Liver (tissue), 9 donors: ENCODE data around the gene MBNL3. TPM values are rescaled to one million over a fixed set of nuclear protein-coding genes. Genes with fewer than 3 reads are reported as not detected.

ENCODE experiments used
- DNase-seq: peaks from one replicate; pipeline ENCODE4 v3.0.0-alpha.2; 2017; ENCODE audit warnings: low spot score
- H3K27ac ChIP-seq, 2 donors: one replicate each; pipeline ENCODE4 v1.7.0; 2013; ENCODE audit warnings: inconsistent platforms in 2 of 2, low read length in 2 of 2, control low read depth in 1 of 2, low read depth in 1 of 2, mild to moderate bottlenecking in 1 of 2
- H3K27me3 ChIP-seq, 4 donors: one replicate each; pipeline versions ENCODE4 v1.6.1 to v1.7.0; 2013; ENCODE audit warnings: low read length in 3 of 4, inconsistent platforms in 1 of 4, mild to moderate bottlenecking in 1 of 4, moderate library complexity in 1 of 4; ENCODE audit not compliant: control insufficient read depth in 4 of 4, insufficient read depth in 4 of 4
- H3K36me3 ChIP-seq, 4 donors: one replicate each; pipeline versions ENCODE4 v1.6.1 to v1.7.0; 2013; ENCODE audit warnings: low read length in 3 of 4, mild to moderate bottlenecking in 3 of 4, low read depth in 1 of 4, moderate library complexity in 1 of 4; ENCODE audit not compliant: control insufficient read depth in 4 of 4, insufficient read depth in 3 of 4
- H3K4me1 ChIP-seq, 4 donors: one replicate each; pipeline versions ENCODE4 v1.6.1 to v1.7.0; 2013; ENCODE audit warnings: low read length in 3 of 4, mild to moderate bottlenecking in 3 of 4, moderate library complexity in 1 of 4; ENCODE audit not compliant: control insufficient read depth in 4 of 4, insufficient read depth in 4 of 4
- H3K4me3 ChIP-seq, 3 donors: one replicate each; pipeline versions ENCODE4 v1.6.1 to v1.7.0; 2013; ENCODE audit warnings: low read length in 3 of 3, control low read depth in 1 of 3, low read depth in 1 of 3, mild to moderate bottlenecking in 1 of 3
- H3K9ac ChIP-seq, 2 donors: one replicate each; pipeline ENCODE4 v1.7.0; 2013; ENCODE audit warnings: low read length in 2 of 2, mild to moderate bottlenecking in 2 of 2, moderate library complexity in 2 of 2, control low read depth in 1 of 2, low read depth in 1 of 2
- H3K9me3 ChIP-seq, 4 donors: one replicate each; pipeline versions ENCODE4 v1.6.1 to v1.7.0; 2013; ENCODE audit warnings: low read length in 3 of 4; ENCODE audit not compliant: control insufficient read depth in 4 of 4
- ATF3 ChIP-seq: IDR thresholded peaks from 2 replicates; pipeline ENCODE4 v1.6.1; 2016; ENCODE audit warnings: antibody characterized with exemption
- CTCF ChIP-seq: fragments of 150-350 bp; IDR thresholded peaks from 2 replicates; pipeline ENCODE4 v1.5.1; 2017; ENCODE audit warnings: improper control_type of control experiment, low read depth, low read length; ENCODE audit not compliant: missing input control
- EGR1 ChIP-seq, 2 donors: IDR thresholded peaks; 2 replicates each; pipeline ENCODE4 v1.6.1; 2016 to 2018; ENCODE audit warnings: antibody characterized with exemption in 2 of 2, low read depth in 2 of 2
- FOXA1 ChIP-seq: IDR thresholded peaks from 2 replicates; pipeline ENCODE4 v1.6.1; 2016; ENCODE audit warnings: antibody characterized with exemption
- FOXA2 ChIP-seq: IDR thresholded peaks from 2 replicates; pipeline ENCODE4 v1.6.1; 2016; ENCODE audit warnings: antibody characterized with exemption
- HNF4A ChIP-seq, 2 donors: conservative IDR thresholded peaks; 2 replicates each; pipeline ENCODE4 v1.6.1; 2016; ENCODE audit warnings: antibody characterized with exemption in 2 of 2, mild to moderate bottlenecking in 2 of 2
- HNF4G ChIP-seq: IDR thresholded peaks from 2 replicates; pipeline ENCODE4 v1.6.1; 2016; ENCODE audit warnings: antibody characterized with exemption
- MAX ChIP-seq: IDR thresholded peaks from 2 replicates; pipeline ENCODE4 v1.6.1; 2016; ENCODE audit warnings: antibody characterized with exemption
- NR2F2 ChIP-seq: IDR thresholded peaks from 2 replicates; pipeline ENCODE4 v1.6.1; 2016; ENCODE audit warnings: antibody characterized with exemption
- RAD21 ChIP-seq, 2 donors: IDR thresholded peaks; 2 replicates each; pipeline ENCODE4 v1.6.1; 2016; ENCODE audit warnings: antibody characterized with exemption in 2 of 2, mild to moderate bottlenecking in 2 of 2
- REST ChIP-seq: IDR thresholded peaks from 2 replicates; pipeline ENCODE4 v1.6.1; 2016; ENCODE audit warnings: antibody characterized with exemption, mild to moderate bottlenecking
- RXRA ChIP-seq, 2 donors: IDR thresholded peaks; 2 replicates each; pipeline ENCODE4 v1.6.1; 2017 to 2018; ENCODE audit warnings: antibody characterized with exemption in 2 of 2, mild to moderate bottlenecking in 1 of 2
- SP1 ChIP-seq: IDR thresholded peaks from 2 replicates; pipeline ENCODE4 v1.6.1; 2018; ENCODE audit warnings: antibody characterized with exemption, mild to moderate bottlenecking
- TAF1 ChIP-seq: conservative IDR thresholded peaks from 2 replicates; pipeline ENCODE4 v1.6.1; 2016; ENCODE audit warnings: antibody characterized with exemption, mild to moderate bottlenecking
- YY1 ChIP-seq: IDR thresholded peaks from 2 replicates; pipeline ENCODE4 v1.6.1; 2016; ENCODE audit warnings: antibody characterized with exemption, mild to moderate bottlenecking
- ZBTB33 ChIP-seq: IDR thresholded peaks from 2 replicates; pipeline ENCODE4 v1.6.1; 2016; ENCODE audit warnings: antibody characterized with exemption
- WGBS: extraction: QIAGEN DNeasy Blood & Tissue Kit; methylation state at CpG from one replicate; pipeline ENCODE4 v1.1.7; 2013; 5-methylcytosine and 5-hydroxymethylcytosine counted together
- polyA plus RNA-seq, 2 donors: library from polyadenylated mRNA; stranded (reverse) in 1 of 2; unstranded in 1 of 2; fragments of 200-250 nt in 1 of 2; fragments of >200 nt in 1 of 2; fragmentation: Nextera tagmentation in 1 of 2; extraction: Ambion mirVana in 1 of 2; gene quantifications; one replicate each; pipeline versions ENCODE4 v1.2.1 to v1.2.3, GENCODE V29; 2013 to 2015
- total RNA-seq, 2 donors: library from RNA; depleted of rRNA; stranded (reverse); fragments of >200 nt; gene quantifications; one replicate each; pipeline ENCODE4 v1.2.3, GENCODE V29; 2014
- donor health status: healthy.
- donor health status: healthy.
- donor health status: healthy.
- donor health status: healthy.
- donor health status: healthy.

Gene MBNL3
- total and polyA plus RNA-seq, 4 donors = 20.6 to 149 (median 82.3) TPM

- 89% methylated on average over 3 of the region's 3 CpGs for WGBS
- Histone ChIP-seq H3K27me3 (no peaks in the 10 kb centered on the region), H3K27ac (no peak overlapping the region), H3K36me3 (no peaks in the 10 kb centered on the region), H3K9me3 (no peaks in the 10 kb centered on the region), H3K4me3 (no peak overlapping the region), H3K4me1 (no peaks in the 10 kb centered on the region), H3K9ac (no peak overlapping the region)
- TF ChIP-seq RAD21 (IDR thresholded peaks at IDR 0.05) (no peak), REST (no peak), NR2F2 (no peak), EGR1 (IDR thresholded peaks at IDR 0.05; ENCODE audit: low read depth in 2 of 2) (no peak), TAF1 (no peak), FOXA1 (no peak), YY1 (no peak), ATF3 (no peak), FOXA2 (no peak), MAX (no peak), ZBTB33 (no peak), HNF4A (conservative IDR thresholded peaks at IDR 0.05) (no peak), RXRA (IDR thresholded peaks at IDR 0.05) (no peak), CTCF (no peak), SP1 (no peak), HNF4G (no peak)
- DNase-seq = no peak
These were observed 21.8 kb downstream of the MBNL3 start for GRCh38 chrX:132467026-132467425.

GRCh38 chrX:132463411-132463810 is 25.4 kb downstream of the MBNL3 start:
- Histone ChIP-seq H3K27me3 (no peaks in the 10 kb centered on the region), H3K4me1 (no peaks in the 10 kb centered on the region), H3K36me3 (no peaks in the 10 kb centered on the region), H3K4me3 (no peak overlapping the region), H3K27ac (no peak overlapping the region), H3K9me3 (no peaks in the 10 kb centered on the region), H3K9ac (no peak overlapping the region)
- DNase-seq = no peak
- peak; percentile 59 to 71 for TF ChIP-seq RAD21 (IDR thresholded peaks at IDR 0.05)
- no peak for TF ChIP-seq RXRA (IDR thresholded peaks at IDR 0.05)
- peak; percentile 43 for TF ChIP-seq CTCF
- WGBS = 62% methylated on average over 8 of the region's 8 CpGs
